AG04449 (cell line): ENCODE data around the gene MPHOSPH10.

Experiments
- CTCF ChIA-PET: fragments of 350-600 bp; formaldehyde crosslinking; extraction: SDS; loops from one replicate; lab custom pipeline; 2021; ENCODE audit warnings: antibody characterized with exemption; lab: Yijun Ruan, JAX
- POLR2A ChIA-PET: fragments of 400-600, 350-600 bp; formaldehyde crosslinking; extraction: SDS; loops from one replicate; lab custom pipeline; 2020; ENCODE audit warnings: antibody characterized with exemption, inconsistent platforms; lab: Yijun Ruan, JAX
- DNase-seq: peaks from one replicate; pipeline ENCODE4 v3.0.0-alpha.2; 2010; ENCODE audit warnings: low read depth, low spot score
- H3K4me3 ChIP-seq: 2 replicates; pipeline ENCODE4 v1.5.1; 2011; ENCODE audit warnings: low read depth, mild to moderate bottlenecking, control low read depth, low read length
- CTCF ChIP-seq: IDR thresholded peaks from one replicate; pipeline ENCODE4 v1.5.1; 2011; ENCODE audit warnings: mild to moderate bottlenecking, moderate library complexity, low read length, control low read depth, inconsistent platforms; ENCODE audit not compliant: insufficient read depth; ENCODE audit errors: missing control alignments

Gene MPHOSPH10

GRCh38 chr2:71154279-71154678 lies 23.8 kb downstream of the MPHOSPH10 start:
- CTCF ChIA-PET: interaction anchor here (1.4 to 4.7 kb wide), 4 partner anchors 9 to 154 kb away, joined by 3 to 18 read pairs (median 10); no protein-coding TSS in a partner anchor
- no peak overlapping the region for H3K4me3 ChIP-seq
- POLR2A ChIA-PET: no interaction called here
- TF ChIP-seq CTCF: no peak
- no peak for DNase-seq

DNA sequence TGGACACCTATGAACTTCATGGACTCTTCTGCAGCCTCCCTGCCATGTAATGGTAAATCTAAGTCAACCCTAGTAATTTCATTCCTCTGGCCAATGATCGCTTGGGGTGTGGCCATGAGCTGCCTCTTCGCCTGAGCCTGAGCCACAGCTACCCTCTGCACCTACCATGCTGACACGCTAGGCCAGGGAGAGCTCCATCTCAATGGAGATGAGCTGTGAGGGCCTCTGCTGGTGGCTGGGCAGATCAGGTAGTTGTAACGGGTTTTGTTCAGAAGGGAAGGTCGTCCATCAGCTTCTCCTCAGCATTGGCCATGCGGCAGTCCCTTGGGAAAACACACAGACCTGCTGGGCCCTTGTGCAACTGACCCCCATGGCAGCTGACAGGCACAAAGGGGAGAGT lies 24.4 kb downstream of the MPHOSPH10 start:
- no peak for DNase-seq
- no peak overlapping the region for H3K4me3 ChIP-seq
- TF ChIP-seq CTCF: peak; percentile 5
- ChIA-PET POLR2A (no interaction called here), CTCF (interaction anchor here (1.1 to 4.7 kb wide), 5 partner anchors 10 to 357 kb away, joined by 3 to 18 read pairs (median 3); no protein-coding TSS in a partner anchor)

DNA sequence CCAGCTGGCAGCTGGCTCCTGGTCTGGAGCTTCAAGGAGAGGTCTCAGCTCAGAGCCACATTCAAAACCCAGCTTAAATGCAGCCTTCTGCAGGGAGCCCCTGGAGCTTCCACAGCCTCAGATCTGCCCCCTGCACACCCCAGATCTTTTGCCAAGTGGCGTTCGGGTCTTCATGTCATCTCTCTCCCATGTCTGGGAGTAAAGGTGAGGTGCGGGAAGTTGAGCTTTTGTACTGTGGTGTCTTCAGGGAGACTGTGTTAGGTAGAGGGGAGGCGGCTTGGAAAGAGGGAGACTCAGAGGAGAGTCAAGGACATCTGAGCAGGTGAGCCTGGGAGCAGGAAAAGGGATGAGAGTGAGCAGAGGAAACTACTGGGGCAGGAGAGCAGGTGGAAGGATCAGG lies 25.4 kb downstream of the MPHOSPH10 start:
- ChIA-PET POLR2A (no interaction called here), CTCF (interaction anchor here (0.7 to 4.7 kb wide), 8 partner anchors 11 to 355 kb away, joined by 3 to 18 read pairs (median 6); partner anchors contain the start of gene PAIP2B)
- no peak for DNase-seq
- H3K4me3 ChIP-seq: no peak overlapping the region
- no peak for TF ChIP-seq CTCF

DNA sequence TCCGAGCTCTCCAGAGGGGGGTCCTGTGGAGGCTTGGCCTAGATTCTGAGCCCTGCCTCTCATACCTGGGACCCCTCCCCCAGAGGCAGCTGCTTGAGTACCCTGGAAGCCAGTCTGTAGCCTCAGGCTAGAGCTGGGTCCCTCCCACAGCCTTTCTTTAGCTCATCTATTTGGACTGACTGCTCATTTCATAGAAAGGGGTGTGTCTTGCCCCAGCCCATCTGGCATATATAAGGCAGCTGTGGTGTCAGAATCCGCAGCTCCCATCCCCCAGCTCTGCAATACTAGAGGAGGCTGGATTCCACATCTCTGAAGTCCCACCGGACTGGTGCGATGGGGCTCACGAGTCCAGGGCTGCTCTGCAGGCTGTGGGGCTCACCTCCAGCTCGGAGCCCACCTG lies 26.1 kb downstream of the MPHOSPH10 start:
- peak overlapping the region; percentile 38 for H3K4me3 ChIP-seq
- ChIA-PET POLR2A (no interaction called here), CTCF (interaction anchor here (0.7 to 4.7 kb wide), 12 partner anchors 8 to 354 kb away, joined by 3 to 18 read pairs (median 4); partner anchors contain the start of gene PAIP2B)
- DNase-seq: peak; percentile 9
- TF ChIP-seq CTCF: no peak

- DNase-seq: no peak
- POLR2A ChIA-PET: no interaction called here
- H3K4me3 ChIP-seq: peak overlapping the region; percentile 38
- peak; percentile 60 for TF ChIP-seq CTCF
- CTCF ChIA-PET: interaction anchor here (0.7 to 4.7 kb wide), 13 partner anchors 8 to 353 kb away, joined by 3 to 18 read pairs (median 4); partner anchors contain the start of genes PAIP2B and ZNF638
Observed at GRCh38 chr2:71157124-71157793, 26.8 kb downstream of the MPHOSPH10 start.

- CTCF ChIA-PET: interaction anchor here (1.3 kb wide), 1 partner anchor 10 kb away, joined by 5 read pairs; no protein-coding TSS in a partner anchor
- no peak overlapping the region for H3K4me3 ChIP-seq
- POLR2A ChIA-PET: no interaction called here
- TF ChIP-seq CTCF: no peak
- no peak for DNase-seq
Observed at GRCh38 chr2:71166812-71167211, 36.4 kb downstream of the MPHOSPH10 start.
